Measurements from ENCODE around the gene RSPH6A.
"Not testable (repeated sequence)": the region's sequence is repeated elsewhere in the genome, so short reads cannot be mapped to it uniquely, and the experiment has no call there.

RSPH6A gene

DNA sequence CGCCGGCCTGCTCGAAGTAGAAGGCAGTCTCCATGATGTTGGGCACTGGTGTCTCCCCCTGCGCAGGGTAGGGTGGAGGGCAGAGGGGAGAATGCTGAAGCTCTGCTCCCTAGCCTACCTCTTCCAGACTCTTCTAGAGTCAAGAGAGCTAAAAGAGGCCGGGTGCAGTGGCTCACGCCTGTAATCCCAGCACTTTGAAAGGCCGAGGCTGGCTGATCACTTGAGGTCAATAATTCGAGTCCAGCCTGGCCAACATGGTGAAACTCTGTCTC is 10.2 kb downstream of the RSPH6A start:
- no peak for DNase-seq (ENCODE audit: low read depth)
- TF ChIP-seq, protein P1, sequence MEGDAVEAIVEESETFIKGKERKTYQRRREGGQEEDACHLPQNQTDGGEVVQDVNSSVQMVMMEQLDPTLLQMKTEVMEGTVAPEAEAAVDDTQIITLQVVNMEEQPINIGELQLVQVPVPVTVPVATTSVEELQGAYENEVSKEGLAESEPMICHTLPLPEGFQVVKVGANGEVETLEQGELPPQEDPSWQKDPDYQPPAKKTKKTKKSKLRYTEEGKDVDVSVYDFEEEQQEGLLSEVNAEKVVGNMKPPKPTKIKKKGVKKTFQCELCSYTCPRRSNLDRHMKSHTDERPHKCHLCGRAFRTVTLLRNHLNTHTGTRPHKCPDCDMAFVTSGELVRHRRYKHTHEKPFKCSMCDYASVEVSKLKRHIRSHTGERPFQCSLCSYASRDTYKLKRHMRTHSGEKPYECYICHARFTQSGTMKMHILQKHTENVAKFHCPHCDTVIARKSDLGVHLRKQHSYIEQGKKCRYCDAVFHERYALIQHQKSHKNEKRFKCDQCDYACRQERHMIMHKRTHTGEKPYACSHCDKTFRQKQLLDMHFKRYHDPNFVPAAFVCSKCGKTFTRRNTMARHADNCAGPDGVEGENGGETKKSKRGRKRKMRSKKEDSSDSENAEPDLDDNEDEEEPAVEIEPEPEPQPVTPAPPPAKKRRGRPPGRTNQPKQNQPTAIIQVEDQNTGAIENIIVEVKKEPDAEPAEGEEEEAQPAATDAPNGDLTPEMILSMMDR (conservative IDR thresholded peaks at IDR 0.05; ENCODE audit: low read length), result no peak
- no peak overlapping the region for H3K4me3 ChIP-seq (ENCODE audit: low read length)

GRCh38 chr19:45804140-45804958 is 10.8 kb downstream of the RSPH6A start:
- no peak for DNase-seq (ENCODE audit: low read depth)
- TF ChIP-seq, protein P1 (conservative IDR thresholded peaks at IDR 0.05; ENCODE audit: low read length), result no peak
- H3K4me3 ChIP-seq (ENCODE audit: low read length), result no peak overlapping the region

DNA sequence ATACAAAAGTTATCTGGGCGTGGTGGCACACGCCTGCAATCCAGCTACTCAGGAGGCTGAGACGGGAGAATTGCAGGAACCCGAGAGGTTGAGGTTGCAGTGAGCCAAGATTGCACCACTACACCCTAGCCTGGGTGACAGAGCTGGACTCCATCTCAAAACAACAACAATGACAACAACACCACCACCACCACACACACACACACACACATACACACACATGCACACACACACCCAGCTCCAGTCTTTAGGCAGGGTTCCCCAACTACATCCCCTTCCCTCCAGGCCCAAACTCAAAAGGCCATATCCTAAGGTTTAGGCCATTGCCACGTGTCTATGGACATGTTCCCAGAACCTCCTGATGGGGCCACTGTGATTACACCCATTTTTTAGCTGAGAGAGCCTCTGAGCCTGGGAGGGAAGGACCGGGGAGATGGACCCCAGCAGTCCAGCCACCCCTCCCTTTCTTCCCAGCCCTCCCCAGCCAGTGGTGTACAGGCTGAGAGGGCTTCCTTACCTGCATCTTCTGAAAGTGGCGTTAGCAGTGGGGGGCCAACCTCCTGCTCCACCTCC is 13.4 kb downstream of the RSPH6A start:
- no peak for DNase-seq (ENCODE audit: low read depth)
- no peak overlapping the region for H3K4me3 ChIP-seq (ENCODE audit: low read length)
- TF ChIP-seq, protein P1 (conservative IDR thresholded peaks at IDR 0.05; ENCODE audit: low read length), result no peak

DNA sequence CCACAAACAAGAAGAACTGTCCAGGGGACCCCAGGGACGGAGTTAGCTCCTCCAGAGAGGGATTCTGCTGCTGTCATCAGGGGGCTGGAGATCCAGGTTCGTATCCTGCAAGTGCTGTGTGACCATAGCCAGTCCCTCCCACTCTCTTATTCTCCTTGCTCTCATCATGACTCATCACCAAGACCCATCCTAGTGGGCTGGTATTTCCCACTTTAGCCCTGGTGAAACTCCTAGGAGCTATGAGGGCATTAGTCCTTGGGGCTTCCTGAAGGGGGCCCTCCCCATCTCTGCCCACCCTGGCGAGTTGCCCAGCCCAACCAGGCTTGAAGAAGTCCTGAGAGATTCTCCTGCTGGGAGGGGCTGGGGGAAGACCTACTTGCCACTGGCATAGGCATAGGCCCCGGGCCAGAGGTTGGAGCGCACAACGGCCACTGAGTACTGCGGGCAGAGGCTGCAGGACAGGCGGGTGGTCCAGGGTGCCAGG is 15.0 kb downstream of the RSPH6A start:
- no peak overlapping the region for H3K4me3 ChIP-seq (ENCODE audit: low read length)
- peak; percentile 40 for DNase-seq (ENCODE audit: low read depth)
- TF ChIP-seq, protein P1 (conservative IDR thresholded peaks at IDR 0.05; ENCODE audit: low read length), result no peak

DNA sequence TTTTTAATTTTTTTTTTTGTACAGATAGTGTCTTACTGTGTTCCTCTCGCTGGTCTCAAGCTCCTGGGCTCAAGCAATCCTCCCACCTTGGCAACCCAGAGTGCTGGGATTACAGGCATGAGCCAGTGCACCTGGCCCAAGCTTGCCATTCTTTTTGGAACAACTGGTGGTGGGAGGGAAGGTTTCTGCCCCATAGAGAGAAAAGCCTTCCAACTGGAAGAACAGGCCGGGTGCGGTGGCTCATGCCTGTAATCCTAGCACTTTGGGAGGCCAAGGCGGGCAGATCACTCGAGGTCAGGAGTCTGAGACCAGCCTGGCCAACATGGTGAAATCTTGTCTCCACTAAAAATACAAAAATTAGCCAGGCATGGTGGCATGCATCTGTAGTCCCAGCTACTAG is 15.6 kb downstream of the RSPH6A start:
- H3K4me3 ChIP-seq (ENCODE audit: low read length); DNase-seq (ENCODE audit: low read depth): not testable (repeated sequence)

DNA sequence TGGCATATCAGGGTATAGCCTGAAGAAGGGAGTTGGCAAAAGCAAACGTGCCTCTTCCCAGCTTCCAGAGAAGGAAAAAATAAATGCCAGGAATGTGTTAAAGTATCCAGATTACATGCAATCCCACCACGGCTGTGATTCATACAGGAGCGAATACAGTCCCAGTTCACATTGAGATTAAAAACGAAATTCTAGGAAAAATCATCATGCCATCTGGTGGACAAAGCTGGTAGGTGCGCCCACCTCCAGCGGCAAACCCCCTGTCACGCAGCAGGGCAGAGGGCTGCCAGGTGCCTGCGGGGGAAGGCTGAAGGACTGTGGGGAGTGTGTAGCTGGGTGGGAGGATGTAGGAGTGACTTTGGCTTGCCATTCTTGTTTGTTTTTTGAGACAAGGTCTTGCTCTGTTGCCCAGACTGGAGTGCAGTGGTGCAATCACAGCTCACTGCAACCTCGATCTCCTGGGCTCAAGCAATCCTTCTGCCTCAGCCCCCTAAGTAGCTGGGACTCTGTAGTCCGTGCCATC is 16.1 kb downstream of the RSPH6A start:
- DNase-seq (ENCODE audit: low read depth), result peak; percentile 90
- H3K4me3 ChIP-seq (ENCODE audit: low read length), result no peak overlapping the region; the same call in 1 of the 2 replicates
- TF ChIP-seq, protein P1 (conservative IDR thresholded peaks at IDR 0.05; ENCODE audit: low read length), result peak; percentile 75

- no peak for DNase-seq (ENCODE audit: low read depth)
- TF ChIP-seq, protein P1 (conservative IDR thresholded peaks at IDR 0.05; ENCODE audit: low read length), result no peak
- no peak overlapping the region for H3K4me3 ChIP-seq (ENCODE audit: low read length)
Measured at GRCh38 chr19:45794627-45795026, 20.5 kb downstream of the RSPH6A start.

Data from AG10803 (cell line).